A549 (cell line): Measurements from ENCODE around the gene LMTK3. TPM values are rescaled to one million over a fixed set of nuclear protein-coding genes. Genes with fewer than 3 reads are reported as not detected.

Source experiments
- ATAC-seq, 2 experiments: fragments of 200-7000 bp in 1 of 2; fragments of >200 bp in 1 of 2; cut with Nextera tagmentation in 1 of 2; cut with Tn5 transposase in 1 of 2; 3 replicates each; pipeline versions ENCODE4 v1.8.0 to v1.9.1; 2018 to 2020; ENCODE audit warnings: mild to moderate bottlenecking in 1 of 2, moderate library complexity in 1 of 2
- CTCF ChIA-PET: fragments of 300-600 bp; sonication (Branson Sonifier 250); formaldehyde crosslinking; extraction: SDS; loops from one replicate; lab custom pipeline; 2021; ENCODE audit warnings: antibody characterized with exemption, inconsistent platforms; lab: Yijun Ruan, JAX
- POLR2A ChIA-PET: fragments of 350-600 bp; formaldehyde crosslinking; extraction: SDS; loops from one replicate; lab custom pipeline; 2021; ENCODE audit warnings: antibody characterized with exemption, inconsistent platforms; lab: Yijun Ruan, JAX
- DNase-seq, 2 experiments: peaks; one replicate each; pipeline versions ENCODE4 v3.0.0 to v3.0.0-alpha.2; 2011 to 2016; ENCODE audit warnings: low read depth in 1 of 2, low spot score in 1 of 2
- FAIRE-seq: peaks from 2 replicates; lab custom pipeline; 2011; peaks lifted over from hg19 to GRCh38; lab: Jason Lieb, UNC
- H3K27ac ChIP-seq, 2 experiments: fragments of >200 bp; sonication (Bioruptor Twin); formaldehyde crosslinking; 3 replicates each; pipeline ENCODE4 v1.5.1; 2016 to 2017
- H3K4me1 ChIP-seq: fragments of >200 bp; sonication (Bioruptor Twin); formaldehyde crosslinking; 3 replicates; pipeline ENCODE4 v1.6.1; 2016
- H3K4me2 ChIP-seq: fragments of >200 bp; sonication (Bioruptor Twin); formaldehyde crosslinking; 3 replicates; pipeline ENCODE4 v1.6.1; 2016
- H3K4me3 ChIP-seq: fragments of >200 bp; sonication (Bioruptor Twin); formaldehyde crosslinking; 3 replicates; pipeline ENCODE4 v1.5.1; 2016
- H3K9me3 ChIP-seq: fragments of >200 bp; sonication (Bioruptor Twin); formaldehyde crosslinking; 3 replicates; pipeline ENCODE4 v1.6.1; 2016
- CHD2 ChIP-seq: fragments of 150-350 bp; IDR thresholded peaks from 2 replicates; pipeline ENCODE4 v1.6.1; 2014; ENCODE audit warnings: low read length; ENCODE audit not compliant: partially characterized antibody
- CHD4 ChIP-seq: fragments of 200-600 bp; sonication (generic); IDR thresholded peaks from 2 replicates; pipeline ENCODE4 v1.6.1; 2016; ENCODE audit warnings: antibody characterized with exemption, mild to moderate bottlenecking, borderline replicate concordance
- E2F6 ChIP-seq: IDR thresholded peaks from 2 replicates; pipeline ENCODE4 v1.6.1; 2012; ENCODE audit warnings: low read depth, borderline replicate concordance
- EHF ChIP-seq: fragments of 250-450 bp; sonication (Bioruptor Pico); IDR thresholded peaks from 2 replicates; pipeline ENCODE4 v1.5.0; 2020; ENCODE audit warnings: mild to moderate bottlenecking
- FOSB ChIP-seq: fragments of 250-450 bp; sonication (Bioruptor Pico); IDR thresholded peaks from 2 replicates; pipeline ENCODE4 v1.5.0; 2020; ENCODE audit warnings: mild to moderate bottlenecking, moderate library complexity
- HES2 ChIP-seq: fragments of >200 bp; sonication (Bioruptor Twin); formaldehyde crosslinking; IDR thresholded peaks from 2 replicates; pipeline ENCODE4 v1.6.1; 2016
- HEYL ChIP-seq: fragments of 250-450 bp; sonication (Bioruptor Pico); IDR thresholded peaks from 2 replicates; pipeline ENCODE4 v1.8.0; 2021; ENCODE audit warnings: mild to moderate bottlenecking, moderate library complexity
- KDM1A ChIP-seq: fragments of 200-600 bp; sonication (generic); IDR thresholded peaks from 2 replicates; pipeline ENCODE4 v1.6.1; 2016; ENCODE audit warnings: low read depth, mild to moderate bottlenecking
- KDM5A ChIP-seq: fragments of 200-600 bp; sonication (generic); IDR thresholded peaks from 2 replicates; pipeline ENCODE4 v1.6.1; 2016; ENCODE audit warnings: antibody characterized with exemption, mild to moderate bottlenecking
- MAFK ChIP-seq: fragments of 450-650 bp; IDR thresholded peaks from 2 replicates; pipeline ENCODE4 v1.6.1; 2014; ENCODE audit not compliant: partially characterized antibody
- MYC ChIP-seq: IDR thresholded peaks from 2 replicates; pipeline ENCODE4 v1.6.1; 2012; ENCODE audit warnings: mild to moderate bottlenecking, inconsistent platforms, low read length, improper control_type of control experiment, borderline replicate concordance
- PHF8 ChIP-seq: fragments of 200-600 bp; sonication (generic); IDR thresholded peaks from 2 replicates; pipeline ENCODE4 v1.6.1; 2016; ENCODE audit warnings: low read depth, mild to moderate bottlenecking, antibody characterized with exemption, moderate library complexity, borderline replicate concordance
- POLR2AphosphoS2 ChIP-seq: conservative IDR thresholded peaks from 2 replicates; pipeline ENCODE4 v1.6.1; 2012; ENCODE audit warnings: low read length, improper control_type of control experiment, inconsistent platforms
- ZFP36 ChIP-seq: fragments of 450-650 bp; IDR thresholded peaks from 2 replicates; pipeline ENCODE4 v1.6.1; 2014; ENCODE audit warnings: borderline replicate concordance; ENCODE audit not compliant: partially characterized antibody
- ZNF302 ChIP-seq: fragments of 250-450 bp; sonication (Bioruptor Pico); IDR thresholded peaks from 2 replicates; pipeline ENCODE4 v1.9.0; 2021; ENCODE audit warnings: inconsistent platforms, mild to moderate bottlenecking, moderate library complexity
- WGBS: methylation state at CpG from one replicate; pipeline ENCODE4 v1.1.6; 2017; ENCODE audit errors: missing lambda C conversion rate; 5-methylcytosine and 5-hydroxymethylcytosine counted together
- polyA plus RNA-seq, 4 experiments: library from polyadenylated mRNA; depleted of rRNA in 3 of 4; stranded (reverse); fragments of >200 nt; fragmentation: RNase III in 1 of 4; extraction: RNeasy Plus Mini Kit Qiagen cat#74134 plus additional on column Dnase treatment in 1 of 4; gene quantifications; 2 replicates in 3 of 4; 3 replicates in 1 of 4; pipeline ENCODE4 v1.2.3, GENCODE V29; 2011 to 2017
- TF ChIP-seq, protein P1 (sequence below): fragments of 250-450 bp; sonication (Bioruptor Pico); IDR thresholded peaks from 2 replicates; pipeline ENCODE4 v1.5.0; 2021; ENCODE audit warnings: mild to moderate bottlenecking, moderate library complexity, borderline replicate concordance
- TF ChIP-seq, protein P2 (sequence below): fragments of 150-350 bp; IDR thresholded peaks from 2 replicates; pipeline ENCODE4 v1.6.1; 2014; ENCODE audit warnings: low read depth, mild to moderate bottlenecking, low read length

Gene LMTK3
- polyA plus RNA-seq, 2 of the 4 experiments (the other 2 are of a cell fraction) = 0.62 to 6.1 TPM

GRCh38 chr19:48451624-48452023 is 60.0 kb downstream of the LMTK3 start:
- WGBS = 88% methylated on average over 12 of the region's 12 CpGs
- FAIRE-seq (no peak), ATAC-seq (peak in 1 of 2 experiments; percentile 5; a peak in 2 of 6 replicates), DNase-seq (no peak)
- peaks cover 11% of the 10 kb centered on the region; the same call in 2 of the 3 replicates for H3K4me1 ChIP-seq
- ChIA-PET CTCF (interaction anchor here (1.1 to 2.2 kb wide), 6 partner anchors 10 to 157 kb away, joined by 3 to 9 read pairs (median 4); partner anchors contain the start of gene KDELR1), POLR2A (no interaction called here)
- H3K4me3 ChIP-seq = no peak overlapping the region
- H3K4me2 ChIP-seq = no peak overlapping the region
- H3K27ac ChIP-seq = no peak overlapping the region
- H3K9me3 ChIP-seq = no peaks in the 10 kb centered on the region
- TF ChIP-seq FOSB (CRISPR knock-in tag) = no peak
- no peak for TF ChIP-seq ZFP36

DNA sequence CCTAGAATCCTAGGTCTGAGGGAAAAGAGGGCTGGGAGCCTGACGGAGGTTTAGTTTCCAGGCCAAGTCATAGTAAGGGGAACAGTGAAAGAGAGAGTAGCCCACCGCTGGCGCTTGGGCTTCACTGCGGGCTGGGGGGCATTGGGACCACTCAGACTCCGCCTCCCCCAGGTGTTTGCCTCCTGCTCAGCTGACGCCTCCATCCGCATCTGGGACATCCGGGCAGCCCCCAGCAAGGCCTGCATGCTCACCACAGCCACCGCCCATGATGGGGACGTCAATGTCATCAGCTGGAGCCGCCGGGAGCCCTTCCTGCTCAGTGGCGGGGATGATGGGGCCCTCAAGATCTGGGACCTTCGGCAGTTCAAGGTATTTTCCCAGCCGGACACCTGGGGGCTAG is 60.8 kb downstream of the LMTK3 start:
- ChIA-PET CTCF (interaction anchor here (1.1 to 2.2 kb wide), 5 partner anchors 10 to 158 kb away, joined by 3 to 9 read pairs (median 4); partner anchors contain the start of gene KDELR1), POLR2A (interaction anchor here (0.5 kb wide), 1 partner anchor 158 kb away, joined by 4 read pairs; no protein-coding TSS in a partner anchor)
- ATAC-seq = no peak
- Histone ChIP-seq H3K27ac (no peak overlapping the region), H3K9me3 (no peaks in the 10 kb centered on the region), H3K4me3 (no peak overlapping the region), H3K4me2 (no peak overlapping the region), H3K4me1 (peaks cover 13% of the 10 kb centered on the region; the same call in 2 of the 3 replicates)
- no peak for FAIRE-seq
- TF ChIP-seq, protein P1, sequence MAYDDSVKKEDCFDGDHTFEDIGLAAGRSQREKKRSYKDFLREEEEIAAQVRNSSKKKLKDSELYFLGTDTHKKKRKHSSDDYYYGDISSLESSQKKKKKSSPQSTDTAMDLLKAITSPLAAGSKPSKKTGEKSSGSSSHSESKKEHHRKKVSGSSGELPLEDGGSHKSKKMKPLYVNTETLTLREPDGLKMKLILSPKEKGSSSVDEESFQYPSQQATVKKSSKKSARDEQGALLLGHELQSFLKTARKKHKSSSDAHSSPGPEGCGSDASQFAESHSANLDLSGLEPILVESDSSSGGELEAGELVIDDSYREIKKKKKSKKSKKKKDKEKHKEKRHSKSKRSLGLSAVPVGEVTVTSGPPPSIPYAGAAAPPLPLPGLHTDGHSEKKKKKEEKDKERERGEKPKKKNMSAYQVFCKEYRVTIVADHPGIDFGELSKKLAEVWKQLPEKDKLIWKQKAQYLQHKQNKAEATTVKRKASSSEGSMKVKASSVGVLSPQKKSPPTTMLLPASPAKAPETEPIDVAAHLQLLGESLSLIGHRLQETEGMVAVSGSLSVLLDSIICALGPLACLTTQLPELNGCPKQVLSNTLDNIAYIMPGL (CRISPR knock-in tag) = no peak
- no peak for TF ChIP-seq KDM5A
- no peak for TF ChIP-seq MYC
- no peak for TF ChIP-seq MAFK
- 91% methylated on average over 15 of the region's 15 CpGs for WGBS
- no peak for DNase-seq

DNA sequence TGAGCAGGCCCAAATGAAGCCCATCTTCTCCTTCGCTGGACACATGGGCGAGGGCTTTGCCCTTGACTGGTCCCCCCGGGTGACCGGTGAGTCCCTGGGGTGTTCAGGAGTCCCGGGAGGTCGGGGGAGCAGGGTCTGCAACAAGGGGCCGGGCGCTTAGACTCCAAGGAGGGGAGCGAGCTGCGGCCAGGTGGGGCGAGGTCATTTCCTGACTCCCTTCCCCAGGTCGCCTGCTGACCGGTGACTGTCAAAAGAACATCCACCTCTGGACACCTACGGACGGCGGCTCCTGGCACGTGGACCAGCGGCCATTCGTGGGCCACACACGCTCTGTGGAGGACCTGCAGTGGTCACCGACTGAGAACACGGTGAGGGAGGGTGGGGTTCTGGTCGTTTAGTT is 61.2 kb downstream of the LMTK3 start:
- ATAC-seq (no peak), DNase-seq (no peak), FAIRE-seq (no peak)
- H3K4me3 ChIP-seq = no peak overlapping the region
- H3K27ac ChIP-seq = no peak overlapping the region
- H3K4me2 ChIP-seq = no peak overlapping the region
- peaks cover 13% of the 10 kb centered on the region; the same call in 2 of the 3 replicates for H3K4me1 ChIP-seq
- ChIA-PET CTCF (interaction anchor here (2.2 kb wide), 1 partner anchor 133 kb away, joined by 9 read pairs; no protein-coding TSS in a partner anchor), POLR2A (interaction anchor here (0.5 kb wide), 1 partner anchor 158 kb away, joined by 4 read pairs; no protein-coding TSS in a partner anchor)
- H3K9me3 ChIP-seq = no peaks in the 10 kb centered on the region
- WGBS = 94% methylated on average over 23 of the region's 23 CpGs
- no peak for TF ChIP-seq CHD4
- TF ChIP-seq, protein P2, sequence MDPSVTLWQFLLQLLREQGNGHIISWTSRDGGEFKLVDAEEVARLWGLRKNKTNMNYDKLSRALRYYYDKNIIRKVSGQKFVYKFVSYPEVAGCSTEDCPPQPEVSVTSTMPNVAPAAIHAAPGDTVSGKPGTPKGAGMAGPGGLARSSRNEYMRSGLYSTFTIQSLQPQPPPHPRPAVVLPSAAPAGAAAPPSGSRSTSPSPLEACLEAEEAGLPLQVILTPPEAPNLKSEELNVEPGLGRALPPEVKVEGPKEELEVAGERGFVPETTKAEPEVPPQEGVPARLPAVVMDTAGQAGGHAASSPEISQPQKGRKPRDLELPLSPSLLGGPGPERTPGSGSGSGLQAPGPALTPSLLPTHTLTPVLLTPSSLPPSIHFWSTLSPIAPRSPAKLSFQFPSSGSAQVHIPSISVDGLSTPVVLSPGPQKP = no peak
- TF ChIP-seq EHF = no peak
- TF ChIP-seq ZNF302 (CRISPR knock-in tag) = no peak
- TF ChIP-seq HES2 = no peak
- TF ChIP-seq KDM5A = no peak
- TF ChIP-seq CHD2 = no peak
- TF ChIP-seq E2F6 = no peak
- TF ChIP-seq POLR2AphosphoS2 = no peak
- no peak for TF ChIP-seq HEYL (CRISPR knock-in tag)
- TF ChIP-seq KDM1A = no peak
- no peak for TF ChIP-seq PHF8
